AG04450 (cell line): ENCODE measurements around the gene IL1A. TPM values are rescaled to one million over a fixed set of nuclear protein-coding genes. Genes with fewer than 3 reads are reported as not detected.

Experiments used
- CTCF ChIA-PET: fragments of 300-600, 350-600 bp; formaldehyde crosslinking; extraction: SDS; loops from one replicate; lab custom pipeline; 2022; ENCODE audit warnings: antibody characterized with exemption, inconsistent platforms; lab: Charles Lee
- POLR2A ChIA-PET: fragments of 350-600 bp; formaldehyde crosslinking; extraction: SDS; loops from one replicate; lab custom pipeline; 2021; ENCODE audit warnings: antibody characterized with exemption, inconsistent platforms; lab: Yijun Ruan, JAX
- DNase-seq: peaks from one replicate; pipeline ENCODE4 v3.0.0-alpha.2; 2011; ENCODE audit warnings: low read depth, low spot score
- H3K27ac ChIP-seq: one replicate; pipeline ENCODE4 v1.5.1; 2012; ENCODE audit warnings: low read depth, low read length, control low read depth
- H3K27me3 ChIP-seq: one replicate; pipeline ENCODE4 v1.6.0; 2012; ENCODE audit warnings: low read length; ENCODE audit not compliant: control insufficient read depth, insufficient read depth
- H3K4me3 ChIP-seq: 2 replicates; pipeline ENCODE4 v1.5.1; 2011; ENCODE audit warnings: mild to moderate bottlenecking, low read depth, low read length, control low read depth
- H3K9me3 ChIP-seq: 2 replicates; pipeline ENCODE4 v1.5.1; 2012; ENCODE audit warnings: low read length; ENCODE audit not compliant: control insufficient read depth, insufficient read depth
- CTCF ChIP-seq: IDR thresholded peaks from 2 replicates; pipeline ENCODE4 v1.5.1; 2011; ENCODE audit warnings: low read depth, low read length, control low read depth, inconsistent platforms
- polyA plus RNA-seq: library from polyadenylated mRNA; depleted of rRNA; stranded (reverse); fragments of >200 nt; gene quantifications from 2 replicates; pipeline ENCODE4 v1.2.3, GENCODE V29; 2011

IL1A gene
- polyA plus RNA-seq, 1 experiment: 0.51 TPM

- DNase-seq: no peak
- Histone ChIP-seq H3K4me3 (no peak overlapping the region), H3K27me3 (no peaks in the 10 kb centered on the region), H3K9me3 (no peaks in the 10 kb centered on the region), H3K27ac (no peak overlapping the region)
- CTCF ChIA-PET: interaction anchor here (0.7 to 1.4 kb wide), 2 partner anchors 37 to 109 kb away, joined by 3 to 15 read pairs; no protein-coding TSS in a partner anchor
- POLR2A ChIA-PET: no interaction called here
- no peak for TF ChIP-seq CTCF
Measured at GRCh38 chr2:112831946-112832840, 47.9 kb upstream of the IL1A start.

- ChIA-PET CTCF (interaction anchor here (0.7 to 1.4 kb wide), 4 partner anchors 8 to 205 kb away, joined by 3 to 15 read pairs (median 5); no protein-coding TSS in a partner anchor), POLR2A (no interaction called here)
- Histone ChIP-seq H3K4me3 (no peak overlapping the region), H3K27ac (no peak overlapping the region), H3K27me3 (no peaks in the 10 kb centered on the region), H3K9me3 (no peaks in the 10 kb centered on the region)
- DNase-seq: no peak
- no peak for TF ChIP-seq CTCF
Measured at GRCh38 chr2:112831513-112831845, 47.2 kb upstream of the IL1A start.

GRCh38 chr2:112830682-112831512 is 46.6 kb upstream of the IL1A start:
- ChIA-PET POLR2A (no interaction called here), CTCF (interaction anchor here (0.6 to 1.4 kb wide), 4 partner anchors 9 to 205 kb away, joined by 3 to 15 read pairs (median 5); no protein-coding TSS in a partner anchor)
- TF ChIP-seq CTCF: no peak
- no peak overlapping the region for H3K27ac ChIP-seq
- no peak overlapping the region for H3K4me3 ChIP-seq
- H3K27me3 ChIP-seq: no peaks in the 10 kb centered on the region
- no peaks in the 10 kb centered on the region for H3K9me3 ChIP-seq
- no peak for DNase-seq

- ChIA-PET POLR2A (no interaction called here), CTCF (interaction anchor here (0.9 to 1.3 kb wide), 2 partner anchors 81 to 111 kb away, joined by 5 to 6 read pairs; no protein-coding TSS in a partner anchor)
- DNase-seq: no peak
- Histone ChIP-seq H3K27me3 (no peaks in the 10 kb centered on the region), H3K4me3 (no peak overlapping the region), H3K9me3 (no peaks in the 10 kb centered on the region), H3K27ac (no peak overlapping the region)
- TF ChIP-seq CTCF: no peak
Measured at GRCh38 chr2:112829961-112830681, 45.8 kb upstream of the IL1A start.
